Central memory CD8-positive, alpha-beta T cell (primary cell): ENCODE data around the gene TBL3.

ENCODE experiments used
- ATAC-seq: fragments of 150-1000 bp; cut with Tn5 transposase; replicated peaks from 2 replicates; pipeline ENCODE4 v1.10.0; 2022; ENCODE audit warnings: mild to moderate bottlenecking, moderate FRiP score, moderate number of reproducible peaks; ENCODE audit not compliant: poor library complexity, severe bottlenecking; ENCODE audit errors: extremely low read depth
- DNase-seq, 2 donors: peaks; one replicate each; pipeline ENCODE4 v3.0.0; 2021; ENCODE audit warnings: low spot score in 2 of 2
- H3K27ac Mint-ChIP-seq: one replicate; pipeline ENCODE4 v1.8.0; 2022; ENCODE audit warnings: low read depth, mild to moderate bottlenecking, moderate library complexity, mixed read lengths
- H3K27me3 Mint-ChIP-seq: one replicate; pipeline ENCODE4 v1.8.0; 2022; ENCODE audit warnings: mixed read lengths
- H3K36me3 Mint-ChIP-seq: one replicate; pipeline ENCODE4 v1.8.0; 2022; ENCODE audit warnings: mild to moderate bottlenecking, moderate library complexity, mixed read lengths; ENCODE audit not compliant: insufficient read depth
- H3K4me1 Mint-ChIP-seq: one replicate; pipeline ENCODE4 v1.8.0; 2022; ENCODE audit warnings: mixed read lengths
- H3K4me3 Mint-ChIP-seq: one replicate; pipeline ENCODE4 v1.8.0; 2022; ENCODE audit warnings: mild to moderate bottlenecking, moderate library complexity, mixed read lengths
- H3K9me3 Mint-ChIP-seq: one replicate; pipeline ENCODE4 v1.8.0; 2022; ENCODE audit warnings: mixed read lengths

The TBL3 gene

DNA sequence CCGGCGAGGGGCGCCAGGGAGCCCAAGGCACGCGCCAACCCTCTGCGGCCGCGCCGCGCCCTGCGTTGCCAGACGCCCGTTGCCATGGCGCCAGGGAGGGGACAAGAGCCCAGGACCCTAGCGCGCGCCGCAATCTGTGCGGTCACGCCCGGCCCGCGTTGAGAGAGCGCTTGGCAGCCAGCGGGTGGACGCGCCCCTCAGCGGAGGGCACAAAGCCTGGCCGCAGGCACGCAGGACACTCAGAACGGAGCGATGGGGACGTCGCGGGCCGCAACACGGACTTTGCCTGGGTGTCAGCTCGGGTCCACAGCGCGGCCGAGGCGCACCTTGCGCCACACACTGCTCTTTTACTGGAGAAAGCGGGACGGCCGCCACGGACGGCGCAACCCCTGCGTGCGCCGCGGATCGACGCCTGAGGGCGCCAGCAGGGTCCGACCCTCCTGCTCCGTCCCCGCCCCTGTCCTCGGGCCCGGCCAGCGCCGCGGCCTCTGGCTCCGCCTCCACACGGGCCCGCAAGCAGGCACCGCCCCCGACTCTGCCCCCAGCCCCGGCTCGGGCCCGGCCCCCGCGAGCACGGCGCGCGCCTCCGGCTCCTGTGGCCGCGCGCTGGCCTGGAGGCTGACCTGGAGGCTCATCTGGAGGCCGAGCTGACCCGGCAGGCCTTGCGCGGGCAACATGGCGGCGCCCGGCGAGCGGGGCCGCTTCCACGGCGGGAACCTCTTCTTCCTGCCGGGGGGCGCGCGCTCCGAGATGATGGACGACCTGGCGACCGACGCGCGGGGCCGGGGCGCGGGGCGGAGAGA lies 11.9 kb downstream of the TBL3 start, which contains the start of gene GFER:
GFER (plus strand) TSS at position 650 of the 803 bp plus-strand sequence; CDS start at position 676, 26 bp downstream.
- Mint-ChIP-seq H3K27me3 (peaks cover 20% of the 10 kb centered on the region), H3K9me3 (no peaks in the 10 kb centered on the region), H3K4me3 (peak within 1 kb of the TSS; percentile 72), H3K36me3 (peaks cover 22% of the 10 kb centered on the region), H3K27ac (no peak within 1 kb of the TSS), H3K4me1 (peaks cover 12% of the 10 kb centered on the region)
- DNase-seq (no peak), ATAC-seq (peak; percentile 60)

DNA sequence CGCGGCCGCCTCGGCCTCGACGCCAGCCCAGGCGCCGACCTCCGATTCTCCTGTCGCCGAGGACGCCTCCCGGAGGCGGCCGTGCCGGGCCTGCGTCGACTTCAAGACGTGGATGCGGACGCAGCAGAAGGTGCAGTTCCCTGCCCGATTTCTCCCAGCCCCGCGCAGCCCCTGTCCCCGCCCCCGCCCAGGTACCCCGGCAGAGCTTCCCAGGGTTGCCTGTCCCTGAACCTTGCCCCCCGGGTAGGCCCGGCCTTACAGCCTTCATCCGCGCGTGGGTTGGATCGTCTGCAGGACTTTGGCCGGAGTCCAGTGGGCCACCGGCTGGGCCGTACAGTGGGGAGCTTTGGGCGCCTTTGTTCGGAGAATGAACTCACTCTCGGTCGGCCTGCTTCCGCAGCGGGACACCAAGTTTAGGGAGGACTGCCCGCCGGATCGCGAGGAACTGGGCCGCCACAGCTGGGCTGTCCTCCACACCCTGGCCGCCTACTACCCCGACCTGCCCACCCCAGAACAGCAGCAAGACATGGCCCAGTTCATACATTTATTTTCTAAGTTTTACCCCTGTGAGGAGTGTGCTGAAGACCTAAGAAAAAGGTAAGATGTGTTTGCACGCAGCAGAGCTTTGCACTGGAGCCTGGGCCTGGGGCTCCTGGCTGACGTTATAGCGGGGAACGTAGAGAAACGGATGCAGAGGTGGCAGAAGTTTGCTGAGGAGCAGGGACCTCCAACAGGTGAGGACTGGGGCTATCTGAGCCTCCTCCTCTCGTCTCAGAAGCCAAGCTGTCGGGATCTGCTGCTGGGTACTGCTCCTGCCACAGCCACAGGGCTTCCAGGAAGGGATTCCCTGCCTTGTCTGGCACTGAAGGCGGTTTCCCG lies 12.7 kb downstream of the TBL3 start:
- ATAC-seq: peak; percentile 43
- DNase-seq: no peak
- peaks cover 21% of the 10 kb centered on the region for H3K36me3 Mint-ChIP-seq
- H3K4me1 Mint-ChIP-seq: peaks cover 12% of the 10 kb centered on the region
- peaks cover 28% of the 10 kb centered on the region for H3K27me3 Mint-ChIP-seq
- peak overlapping the region; percentile 72 for H3K4me3 Mint-ChIP-seq
- H3K9me3 Mint-ChIP-seq: no peaks in the 10 kb centered on the region
- H3K27ac Mint-ChIP-seq: no peak overlapping the region

DNA sequence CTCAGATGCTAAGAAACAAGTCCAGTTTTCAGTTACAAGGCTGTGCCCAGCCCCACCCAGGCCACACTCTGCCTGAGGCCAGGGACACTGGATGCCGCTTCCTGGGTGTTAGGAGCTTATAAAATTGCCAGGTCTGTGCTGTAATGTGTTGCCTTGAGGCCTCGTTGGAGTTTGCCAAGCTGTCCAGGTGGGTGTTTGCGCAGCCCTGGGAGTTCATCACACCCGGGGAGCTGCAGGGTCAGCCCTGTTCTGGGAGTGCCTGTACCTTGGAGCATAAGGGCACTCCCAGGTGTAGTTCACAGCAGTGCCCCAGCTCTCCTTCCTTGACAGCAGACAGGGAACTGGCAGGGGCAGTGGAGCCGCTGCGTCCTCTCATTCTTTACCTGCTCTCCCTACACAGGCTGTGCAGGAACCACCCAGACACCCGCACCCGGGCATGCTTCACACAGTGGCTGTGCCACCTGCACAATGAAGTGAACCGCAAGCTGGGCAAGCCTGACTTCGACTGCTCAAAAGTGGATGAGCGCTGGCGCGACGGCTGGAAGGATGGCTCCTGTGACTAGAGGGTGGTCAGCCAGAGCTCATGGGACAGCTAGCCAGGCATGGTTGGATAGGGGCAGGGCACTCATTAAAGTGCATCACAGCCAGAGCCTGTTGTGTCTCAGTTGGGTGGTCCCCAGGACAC lies 13.8 kb downstream of the TBL3 start:
- Mint-ChIP-seq H3K4me1 (peaks cover 15% of the 10 kb centered on the region), H3K36me3 (peaks cover 21% of the 10 kb centered on the region), H3K27ac (no peak overlapping the region), H3K27me3 (peaks cover 28% of the 10 kb centered on the region), H3K9me3 (no peaks in the 10 kb centered on the region), H3K4me3 (peak overlapping the region; percentile 72)
- ATAC-seq: no peak
- DNase-seq: no peak

DNA sequence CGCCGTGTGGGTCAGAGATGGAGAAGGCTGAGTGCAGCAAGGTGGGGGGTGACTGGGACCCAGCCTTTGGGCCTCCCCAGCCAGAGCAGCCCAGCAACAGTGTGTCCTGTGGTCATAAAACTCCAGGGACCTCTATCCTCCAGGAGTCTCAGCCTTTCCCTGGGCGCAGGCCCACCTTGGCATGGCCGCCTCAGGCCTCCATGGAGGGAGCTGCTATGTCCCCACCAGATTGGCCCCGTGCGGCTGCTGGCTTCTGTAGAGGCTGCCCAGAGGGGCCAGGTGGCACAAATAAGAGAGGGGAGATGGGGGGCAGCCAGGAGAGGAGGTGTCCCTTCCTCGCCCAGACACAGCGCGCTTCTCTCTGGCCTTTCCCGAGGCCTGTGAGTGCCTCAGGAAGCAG lies 15.3 kb downstream of the TBL3 start:
- H3K36me3 Mint-ChIP-seq: peaks cover 21% of the 10 kb centered on the region
- H3K9me3 Mint-ChIP-seq: no peaks in the 10 kb centered on the region
- H3K27me3 Mint-ChIP-seq: peaks cover 24% of the 10 kb centered on the region
- no peak for ATAC-seq
- peaks cover 25% of the 10 kb centered on the region for H3K4me1 Mint-ChIP-seq
- no peak overlapping the region for H3K4me3 Mint-ChIP-seq
- H3K27ac Mint-ChIP-seq: no peak overlapping the region
- no peak for DNase-seq

DNA sequence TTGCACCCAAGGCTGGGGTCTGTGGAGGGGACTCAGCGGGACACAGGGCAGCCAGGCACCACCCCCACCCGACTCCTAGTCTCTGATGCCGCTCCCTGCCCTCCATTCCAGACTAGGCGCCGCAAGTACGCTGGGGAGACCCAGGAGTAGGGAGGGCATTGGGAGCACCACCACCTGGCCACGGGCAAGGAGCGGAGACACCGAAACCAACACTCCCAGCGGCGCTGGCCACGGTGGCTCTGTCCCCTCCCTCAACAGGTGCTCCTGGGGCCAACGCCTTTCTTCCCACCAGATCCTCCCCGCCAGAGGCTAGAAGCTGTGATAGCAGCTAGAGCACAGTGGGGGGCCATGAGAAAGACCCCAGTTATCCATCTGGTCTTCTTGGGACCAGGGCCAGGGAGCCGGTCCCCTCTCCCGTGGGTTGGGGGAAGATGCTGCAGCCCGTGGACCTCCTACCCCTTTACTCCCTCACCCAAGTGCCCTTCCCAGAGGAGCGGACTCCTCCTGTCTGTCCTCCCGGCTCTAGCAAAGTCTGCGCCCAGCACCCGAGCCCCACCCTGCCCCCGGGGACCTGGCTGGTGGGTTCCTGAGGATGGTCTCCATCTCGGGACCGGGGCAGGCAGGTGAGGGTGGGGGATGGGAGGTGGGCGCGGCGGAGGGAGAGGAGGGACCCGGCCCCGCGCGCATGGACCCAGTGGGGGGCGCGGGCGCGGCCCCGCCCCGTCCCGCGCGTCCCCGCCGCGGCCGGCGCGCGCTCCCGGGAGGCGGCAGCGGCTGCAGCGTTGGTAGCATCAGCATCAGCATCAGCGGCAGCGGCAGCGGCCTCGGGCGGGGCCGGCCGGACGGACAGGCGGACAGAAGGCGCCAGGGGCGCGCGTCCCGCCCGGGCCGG lies 17.6 kb downstream of the TBL3 start, which contains the start of gene SYNGR3:
SYNGR3 (plus strand) TSS at position 762 of the 892 bp plus-strand sequence. CDS start 133 bp downstream, outside the sequence.
- H3K27ac Mint-ChIP-seq: peak within 1 kb of the TSS; percentile 73
- ATAC-seq: no peak

DNA sequence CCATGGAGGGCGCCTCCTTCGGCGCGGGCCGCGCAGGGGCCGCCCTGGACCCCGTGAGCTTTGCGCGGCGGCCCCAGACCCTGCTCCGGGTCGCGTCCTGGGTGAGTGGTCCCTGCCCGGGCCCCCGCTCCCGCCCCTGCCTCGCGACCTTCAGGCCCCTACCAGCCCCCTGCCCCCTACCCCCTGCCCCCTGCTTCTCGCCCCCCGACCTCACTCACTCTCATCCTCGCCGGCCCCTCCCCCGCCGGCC lies 18.2 kb downstream of the TBL3 start:
- H3K4me3 Mint-ChIP-seq: peak overlapping the region; percentile 67
- H3K27ac Mint-ChIP-seq: no peak overlapping the region
- H3K27me3 Mint-ChIP-seq: peaks cover 14% of the 10 kb centered on the region

More for the DNA sequence above, 17.6 kb downstream of the TBL3 start, which contains the start of gene SYNGR3:
- peaks cover 22% of the 10 kb centered on the region for H3K36me3 Mint-ChIP-seq
- no peak for DNase-seq
- peak within 1 kb of the TSS; percentile 67 for H3K4me3 Mint-ChIP-seq
- no peaks in the 10 kb centered on the region for H3K9me3 Mint-ChIP-seq
- peaks cover 20% of the 10 kb centered on the region for H3K4me1 Mint-ChIP-seq
- H3K27me3 Mint-ChIP-seq: peaks cover 14% of the 10 kb centered on the region

DNA sequence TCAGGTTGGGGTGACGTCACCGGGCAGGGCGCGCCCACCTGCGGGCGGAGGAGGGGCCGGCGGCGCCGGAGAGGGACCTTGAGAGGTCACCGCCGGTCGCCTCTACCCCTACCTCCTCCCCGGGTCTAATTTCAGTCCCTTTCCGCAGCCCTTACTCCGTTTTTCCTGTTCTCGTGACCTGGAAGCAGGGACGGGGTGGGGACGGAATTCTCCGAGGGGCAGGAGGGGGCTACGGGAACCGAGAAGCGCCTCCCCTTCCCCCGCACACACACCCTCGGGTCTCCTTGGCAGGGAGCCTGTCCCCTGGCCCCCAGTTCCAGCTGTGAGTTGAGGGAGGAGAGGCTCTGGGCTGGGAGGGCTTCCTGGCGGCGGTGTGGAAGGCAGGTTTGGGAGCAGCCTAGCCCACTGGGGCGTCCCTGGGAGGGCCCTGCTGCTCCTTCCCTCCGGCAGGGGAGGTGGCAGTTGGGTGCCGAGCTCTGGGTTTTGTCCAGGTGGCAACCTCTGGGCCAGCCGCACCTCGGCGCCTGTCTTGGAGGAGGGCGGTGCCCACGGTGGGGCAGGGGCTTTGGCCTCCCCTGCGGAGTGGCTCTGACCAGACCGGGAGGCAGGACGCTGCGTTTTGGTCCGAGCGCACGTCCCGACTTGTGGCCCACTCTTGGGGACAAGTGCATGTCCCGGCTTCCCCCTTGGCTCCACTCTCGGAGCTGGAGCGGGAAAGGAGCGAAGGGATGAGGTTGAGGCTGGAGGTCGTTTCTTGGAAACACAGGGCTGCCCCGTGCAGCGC lies 18.7 kb downstream of the TBL3 start:
- peaks cover 18% of the 10 kb centered on the region for H3K36me3 Mint-ChIP-seq
- H3K4me1 Mint-ChIP-seq: peaks cover 14% of the 10 kb centered on the region
- H3K4me3 Mint-ChIP-seq: peak overlapping the region; percentile 67
- H3K27me3 Mint-ChIP-seq: peaks cover 14% of the 10 kb centered on the region
- DNase-seq (no peak), ATAC-seq (no peak)
- H3K27ac Mint-ChIP-seq: peak overlapping the region; percentile 73
- no peaks in the 10 kb centered on the region for H3K9me3 Mint-ChIP-seq

More for the DNA sequence above, 18.2 kb downstream of the TBL3 start:
- ATAC-seq: no peak
- DNase-seq: no peak
- peaks cover 18% of the 10 kb centered on the region for H3K36me3 Mint-ChIP-seq
- H3K9me3 Mint-ChIP-seq: no peaks in the 10 kb centered on the region
- H3K4me1 Mint-ChIP-seq: peaks cover 15% of the 10 kb centered on the region

DNA sequence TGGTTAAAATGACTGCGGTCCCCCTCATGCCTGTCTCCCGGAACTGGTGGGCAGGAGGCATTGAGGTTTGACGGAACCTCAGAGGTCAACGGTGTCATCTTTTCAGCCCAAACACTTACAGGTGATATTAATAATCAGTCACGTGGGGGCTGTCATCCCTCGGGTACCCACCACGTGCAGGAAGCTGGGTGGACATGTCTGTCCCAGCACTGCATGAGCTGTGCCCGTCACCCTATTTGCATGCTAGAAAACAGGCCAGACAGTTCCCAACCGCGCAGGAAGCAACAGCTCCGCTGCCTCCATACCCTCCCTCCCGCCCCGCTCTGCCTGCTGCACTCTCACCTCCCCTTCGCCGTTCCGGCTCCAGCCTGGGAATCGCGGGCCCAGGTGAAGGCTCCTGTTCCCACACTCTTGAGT lies 19.3 kb downstream of the TBL3 start:
- H3K9me3 Mint-ChIP-seq: no peaks in the 10 kb centered on the region
- peaks cover 14% of the 10 kb centered on the region for H3K27me3 Mint-ChIP-seq
- H3K4me1 Mint-ChIP-seq: peaks cover 14% of the 10 kb centered on the region
- ATAC-seq (peak; percentile 63), DNase-seq (peak in 1 of 2 donors; percentile 45)
- peak overlapping the region; percentile 73 for H3K27ac Mint-ChIP-seq
- peaks cover 16% of the 10 kb centered on the region for H3K36me3 Mint-ChIP-seq
- H3K4me3 Mint-ChIP-seq: peak overlapping the region; percentile 67

DNA sequence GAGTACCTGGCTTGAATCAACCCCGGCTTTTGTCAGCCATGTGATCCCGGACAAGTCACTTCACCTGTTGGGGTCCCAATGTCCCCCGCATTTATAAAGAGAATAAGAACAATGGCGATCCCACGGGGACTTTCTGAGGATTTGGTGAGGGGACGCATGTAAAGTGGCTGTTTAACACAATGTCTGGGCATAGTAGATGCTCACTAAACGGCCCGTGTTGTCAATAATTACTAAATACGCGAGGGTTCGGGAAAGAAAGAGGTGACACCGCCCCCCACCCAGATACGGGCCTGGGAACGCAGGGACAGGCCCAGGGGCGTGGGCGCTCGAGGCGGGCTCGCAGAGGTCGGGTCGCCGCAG lies 19.7 kb downstream of the TBL3 start:
- Mint-ChIP-seq H3K9me3 (no peaks in the 10 kb centered on the region), H3K4me1 (peaks cover 14% of the 10 kb centered on the region), H3K27ac (peak overlapping the region; percentile 73), H3K27me3 (peaks cover 14% of the 10 kb centered on the region), H3K4me3 (peak overlapping the region; percentile 67), H3K36me3 (peaks cover 12% of the 10 kb centered on the region)
- ATAC-seq (no peak), DNase-seq (no peak)

DNA sequence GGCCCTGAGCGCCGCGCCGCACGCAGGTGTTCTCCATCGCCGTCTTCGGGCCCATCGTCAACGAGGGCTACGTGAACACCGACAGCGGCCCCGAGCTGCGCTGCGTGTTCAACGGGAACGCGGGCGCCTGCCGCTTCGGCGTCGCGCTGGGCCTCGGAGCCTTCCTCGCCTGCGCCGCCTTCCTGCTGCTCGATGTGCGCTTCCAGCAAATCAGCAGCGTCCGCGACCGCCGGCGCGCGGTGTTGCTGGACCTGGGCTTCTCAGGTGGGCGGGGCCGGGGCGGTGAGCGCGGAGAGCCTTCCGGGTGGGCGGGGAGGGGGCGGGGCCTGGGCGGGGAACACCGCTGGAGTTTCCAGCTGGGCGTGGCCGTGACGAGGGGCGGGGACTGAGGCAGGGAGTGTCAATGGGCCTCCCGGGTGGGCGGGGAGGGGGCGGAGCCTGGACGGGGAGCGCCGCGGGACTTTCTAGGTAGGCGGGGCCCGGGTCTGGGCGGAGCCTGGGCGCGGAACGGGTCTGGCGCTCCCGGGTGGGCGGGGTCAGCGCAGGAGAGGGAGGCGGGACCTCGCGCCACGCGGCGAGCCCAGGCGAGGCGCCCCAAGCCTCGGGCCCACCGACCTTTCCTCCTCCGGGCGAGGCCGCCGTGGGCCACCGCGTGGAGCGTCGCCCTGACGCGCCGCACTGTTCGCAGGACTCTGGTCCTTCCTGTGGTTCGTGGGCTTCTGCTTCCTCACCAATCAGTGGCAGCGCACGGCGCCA lies 20.3 kb downstream of the TBL3 start:
- Mint-ChIP-seq H3K27me3 (peaks cover 14% of the 10 kb centered on the region), H3K4me1 (peaks cover 14% of the 10 kb centered on the region), H3K36me3 (peaks cover 12% of the 10 kb centered on the region), H3K9me3 (no peaks in the 10 kb centered on the region), H3K4me3 (peak overlapping the region; percentile 67), H3K27ac (peak overlapping the region; percentile 73)
- peak; percentile 63 for ATAC-seq
- peak; percentile 90 to 91 for DNase-seq
